Measurements from ENCODE around the gene HIGD2A. TPM values are rescaled to one million over a fixed set of nuclear protein-coding genes. Genes with fewer than 3 reads are reported as not detected.
A peak's percentile ranks its signal among the peaks of the same experiment; 100 is the strongest.

HIGD2A gene
- total and polyA plus RNA-seq, 9 of the 15 experiments (the other 6 are each of a cell fraction or from before 2014, with no cell fraction given), result 94.7 to 264 (median 163) TPM

GRCh38 chr5:176373100-176373818 lies 15.3 kb upstream of the HIGD2A start (continued):
- no peak for TF ChIP-seq SAFB (IDR thresholded peaks at IDR 0.05; ENCODE audit: borderline replicate concordance, low read depth, low read length)
- no peak for TF ChIP-seq CBX1 (IDR thresholded peaks at IDR 0.05; ENCODE audit: low read depth)
- TF ChIP-seq PHF20 (IDR thresholded peaks at IDR 0.05; ENCODE audit: partially characterized antibody), result no peak
- no peak for TF ChIP-seq LCOR (CRISPR knock-in tag; IDR thresholded peaks at IDR 0.05)
- no peak for TF ChIP-seq BHLHE40 (IDR thresholded peaks at IDR 0.05; ENCODE audit: low read length)
- TF ChIP-seq GTF2A2 (tag; IDR thresholded peaks at IDR 0.05), result no peak
- no peak for TF ChIP-seq MAFF (IDR thresholded peaks at IDR 0.05; ENCODE audit: low read length)
- TF ChIP-seq ILK (tag; IDR thresholded peaks at IDR 0.05; ENCODE audit: borderline replicate concordance, low read depth), result no peak
- TF ChIP-seq THRAP3 (IDR thresholded peaks at IDR 0.05; ENCODE audit: borderline replicate concordance), result no peak
- 0 out of 2 replicates have a peak, but pooled peaks have one; percentile 19 for TF ChIP-seq NFIC (IDR thresholded peaks at IDR 0.05)
- no peak for TF ChIP-seq ZNF449 (CRISPR knock-in tag; IDR thresholded peaks at IDR 0.05)
- no peak for TF ChIP-seq ZNF561 (CRISPR knock-in tag; conservative IDR thresholded peaks at IDR 0.05)
- no peak for TF ChIP-seq PHF21A (IDR thresholded peaks at IDR 0.05; ENCODE audit: borderline replicate concordance, low read depth)
- no peak for TF ChIP-seq C11orf30 (IDR thresholded peaks at IDR 0.05; ENCODE audit: low read depth)
- TF ChIP-seq CXXC5 (CRISPR knock-in tag; IDR thresholded peaks at IDR 0.05), result 0 out of 2 replicates have a peak, but pooled peaks have one; percentile 34
- no peak for TF ChIP-seq MTA1 (IDR thresholded peaks at IDR 0.05; ENCODE audit: borderline replicate concordance)
- no peak for TF ChIP-seq KDM2B (CRISPR knock-in tag; IDR thresholded peaks at IDR 0.05)
